HepG2 (cell line): ENCODE results near the gene CALR. TPM values are rescaled to one million over a fixed set of nuclear protein-coding genes. Genes with fewer than 3 reads are reported as not detected.
A peak's percentile ranks its signal among the peaks of the same experiment; 100 is the strongest.

ENCODE experiments used
- ATAC-seq: fragments of 200-7000 bp; cut with Tn5 transposase; 3 replicates; pipeline ENCODE4 v1.9.1; 2020; ENCODE audit warnings: mild to moderate bottlenecking, moderate library complexity
- BruUV-seq: library from RNA; stranded (reverse); fragments of 400-500 nt; replicated peaks from 2 replicates; lab custom pipeline; 2021; lab: Mats Ljungman, UMichigan
- CTCF ChIA-PET: fragments of 300-600 bp; formaldehyde crosslinking; extraction: SDS; loops from one replicate; lab custom pipeline; 2021; ENCODE audit warnings: low total read pairs, inconsistent platforms, low intra/inter-chr PET ratio; lab: Yijun Ruan, JAX
- POLR2A ChIA-PET: fragments of 350-600 bp; sonication (Branson Sonifier 250); formaldehyde crosslinking; loops from one replicate; lab custom pipeline; 2020; ENCODE audit warnings: antibody characterized with exemption, inconsistent platforms; lab: Yijun Ruan, JAX
- DNase-seq: peaks from one replicate; pipeline ENCODE4 v3.0.0-alpha.2; 2015; ENCODE audit warnings: low spot score
- FAIRE-seq: peaks from 3 replicates; lab custom pipeline; 2011; peaks lifted over from hg19 to GRCh38; lab: Jason Lieb, UNC
- H2AFZ ChIP-seq: one replicate; pipeline ENCODE4 v1.6.1; 2011; ENCODE audit warnings: low read length, inconsistent platforms
- H3K27ac ChIP-seq: fragments of 300-600 bp; 3 replicates; pipeline ENCODE4 v1.8.0; 2011; ENCODE audit warnings: mixed run types, mild to moderate bottlenecking, mixed read lengths, low read length, inconsistent platforms; ENCODE audit not compliant: insufficient read depth; ENCODE audit errors: extremely low read length
- H3K27me3 ChIP-seq, 2 experiments: fragments of 200-600 bp in 1 of 2; 2 replicates in 1 of 2; 3 replicates in 1 of 2; pipeline versions ENCODE4 v1.6.0 to v1.8.0; 2011; ENCODE audit warnings: low read length in 2 of 2, mild to moderate bottlenecking in 2 of 2, moderate library complexity in 2 of 2, inconsistent platforms in 1 of 2; ENCODE audit not compliant: insufficient read depth in 2 of 2, control insufficient read depth in 1 of 2
- H3K36me3 ChIP-seq, 2 experiments: fragments of 200-600 bp in 1 of 2; replicated peaks in 1 of 2; 2 replicates in 1 of 2; 3 replicates in 1 of 2; pipeline versions ENCODE4 v1.5.1 to v1.8.0; 2011; ENCODE audit warnings: low read length in 2 of 2, inconsistent platforms in 1 of 2; ENCODE audit not compliant: insufficient read depth in 2 of 2, control insufficient read depth in 1 of 2
- H3K4me1 ChIP-seq: 2 replicates; pipeline ENCODE4 v1.5.1; 2012; ENCODE audit warnings: low read length, inconsistent platforms; ENCODE audit not compliant: insufficient read depth
- H3K4me2 ChIP-seq: 2 replicates; pipeline ENCODE4 v1.6.0; 2011; ENCODE audit warnings: low read depth, low read length, inconsistent platforms
- H3K4me3 ChIP-seq, 3 experiments: fragments of 200-600 bp in 1 of 3; sonication (generic), shearing (Covaris generic) in 1 of 3; replicated peaks in 1 of 3; 2 replicates each; pipeline ENCODE4 v1.5.1; 2011 to 2016; ENCODE audit warnings: low read length in 3 of 3, inconsistent platforms in 2 of 3, low read depth in 2 of 3, mild to moderate bottlenecking in 2 of 3, control low read depth in 1 of 3, mixed read lengths in 1 of 3; ENCODE audit not compliant: insufficient read depth in 1 of 3
- H3K79me2 ChIP-seq: one replicate; pipeline ENCODE4 v1.6.1; 2011; ENCODE audit warnings: low read length, inconsistent platforms; ENCODE audit not compliant: insufficient read depth
- H3K9ac ChIP-seq: 2 replicates; pipeline ENCODE4 v1.6.0; 2011; ENCODE audit warnings: mild to moderate bottlenecking, low read depth, low read length, inconsistent platforms; ENCODE audit not compliant: insufficient read depth
- H3K9me3 ChIP-seq: 2 replicates; pipeline ENCODE4 v1.5.1; 2012; ENCODE audit warnings: mild to moderate bottlenecking, low read length
- H4K20me1 ChIP-seq: 2 replicates; pipeline ENCODE4 v1.6.0; 2011; ENCODE audit warnings: inconsistent platforms, mild to moderate bottlenecking, low read length, moderate library complexity; ENCODE audit not compliant: insufficient read depth
- NBN ChIP-seq: fragments of 450-650 bp; conservative IDR thresholded peaks from 2 replicates; pipeline ENCODE4 v1.6.1; 2017
- NFRKB ChIP-seq: fragments of 450-650 bp; IDR thresholded peaks from 2 replicates; pipeline ENCODE4 v1.6.1; 2017
- NFYC ChIP-seq: IDR thresholded peaks from 2 replicates; pipeline ENCODE4 v1.6.1; 2016; ENCODE audit warnings: missing genetic modification reagents, missing compliant biosample characterization
- RARA ChIP-seq: IDR thresholded peaks from 2 replicates; pipeline ENCODE4 v1.6.1; 2016; ENCODE audit warnings: missing genetic modification reagents, missing compliant biosample characterization
- RBFOX2 ChIP-seq: fragments of 200-400 bp; formaldehyde crosslinking; IDR thresholded peaks from 2 replicates; pipeline ENCODE4 v1.6.1; 2017; ENCODE audit warnings: low read depth, mild to moderate bottlenecking, low read length
- ZBTB20 ChIP-seq: sonication (generic); formaldehyde crosslinking; IDR thresholded peaks from 2 replicates; pipeline ENCODE4 v1.8.1; 2023; ENCODE audit warnings: missing genetic modification reagents, low read depth, mild to moderate bottlenecking, borderline replicate concordance
- ZNF562 ChIP-seq: sonication (generic); formaldehyde crosslinking; IDR thresholded peaks from 2 replicates; pipeline ENCODE4 v1.8.0; 2022; ENCODE audit warnings: missing genetic modification reagents, borderline replicate concordance
- WGBS: methylation state at CpG from one replicate; pipeline ENCODE4 v1.1.6; 2017; ENCODE audit warnings: low lambda C conversion rate; 5-methylcytosine and 5-hydroxymethylcytosine counted together
- in situ Hi-C: cut with HindIII; loops from 2 replicates; pipeline ENCODE4 v1.10.0; 2017; ENCODE audit warnings: low pct_unique_long_range_greater_than_20kb; ENCODE audit not compliant: extremely low pct_ligation_motif_present
- intact Hi-C: fragments of 100-400 bp; cut with micrococcal nuclease; formaldehyde crosslinking; loops from one replicate; pipeline ENCODE4 v1.10.0; 2022; ENCODE audit not compliant: unreplicated experiment
- polyA plus RNA-seq, 8 experiments: library from polyadenylated mRNA; depleted of rRNA in 3 of 8; stranded (reverse) in 7 of 8; unstranded in 1 of 8; fragments of >200 nt; fragmentation: Illumina TruSeq in 4 of 8; extraction: Trizol in 4 of 8; gene quantifications; 2 replicates each; pipeline versions ENCODE4 v1.2.1 to v1.2.3, GENCODE V29; 2011 to 2016; ENCODE audit warnings: low read depth in 4 of 8, missing spikeins in 1 of 8, mixed read lengths in 1 of 8; ENCODE audit not compliant: insufficient read depth in 1 of 8
- total RNA-seq, 5 experiments: library from RNA; depleted of rRNA; stranded (reverse); fragments of >200 nt; fragmentation: Illumina TruSeq; extraction: Trizol; gene quantifications; 2 replicates each; pipeline ENCODE4 v1.2.3, GENCODE V29; 2016; ENCODE audit warnings: low read depth in 1 of 5
- TF ChIP-seq, protein P1 (sequence below): sonication (generic); formaldehyde crosslinking; conservative IDR thresholded peaks from 2 replicates; pipeline ENCODE4 v1.4.0; 2020; ENCODE audit warnings: mild to moderate bottlenecking, missing genetic modification reagents, moderate library complexity
- TF ChIP-seq, protein P2 (sequence below): sonication (generic); formaldehyde crosslinking; IDR thresholded peaks from 2 replicates; pipeline ENCODE4 v1.4.0; 2020; ENCODE audit warnings: missing genetic modification reagents, mild to moderate bottlenecking, borderline replicate concordance
- TF ChIP-seq, protein P3 (sequence below): sonication (generic); formaldehyde crosslinking; IDR thresholded peaks from 2 replicates; pipeline ENCODE4 v1.5.0; 2020; ENCODE audit warnings: mild to moderate bottlenecking, missing genetic modification reagents

CALR gene
- total and polyA plus RNA-seq, 2 of the 13 experiments (the other 11 are each of a cell fraction or from before 2014, with no cell fraction given), result 898 to 934 TPM

DNA sequence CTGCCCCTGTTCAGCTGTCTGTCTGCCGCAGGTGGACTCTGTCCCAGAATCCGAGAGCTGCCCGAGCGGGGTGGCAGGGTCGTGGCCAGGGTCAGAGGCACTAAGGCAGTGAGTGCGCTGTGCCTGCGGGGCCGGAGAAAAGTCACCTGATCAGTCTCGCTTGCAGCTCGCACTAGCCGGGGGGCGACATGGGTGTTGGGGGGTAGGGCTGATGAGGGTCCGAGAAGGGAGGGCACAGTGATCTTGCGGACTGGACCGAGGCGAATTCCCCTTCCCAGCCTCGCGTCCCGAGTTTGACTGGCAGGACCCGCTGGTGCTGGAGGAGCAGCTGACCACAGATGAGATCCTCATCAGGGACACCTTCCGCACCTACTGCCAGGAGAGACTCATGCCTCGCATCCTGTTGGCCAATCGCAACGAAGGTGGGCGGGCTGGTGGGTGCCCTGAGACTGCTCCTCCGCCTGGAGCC, 46.8 kb upstream of the CALR start (continued):
- TF ChIP-seq ZBTB20, result no peak
- TF ChIP-seq RBFOX2, result peak; percentile 25; the same call in 1 of the 2 replicates
- TF ChIP-seq, protein P1, sequence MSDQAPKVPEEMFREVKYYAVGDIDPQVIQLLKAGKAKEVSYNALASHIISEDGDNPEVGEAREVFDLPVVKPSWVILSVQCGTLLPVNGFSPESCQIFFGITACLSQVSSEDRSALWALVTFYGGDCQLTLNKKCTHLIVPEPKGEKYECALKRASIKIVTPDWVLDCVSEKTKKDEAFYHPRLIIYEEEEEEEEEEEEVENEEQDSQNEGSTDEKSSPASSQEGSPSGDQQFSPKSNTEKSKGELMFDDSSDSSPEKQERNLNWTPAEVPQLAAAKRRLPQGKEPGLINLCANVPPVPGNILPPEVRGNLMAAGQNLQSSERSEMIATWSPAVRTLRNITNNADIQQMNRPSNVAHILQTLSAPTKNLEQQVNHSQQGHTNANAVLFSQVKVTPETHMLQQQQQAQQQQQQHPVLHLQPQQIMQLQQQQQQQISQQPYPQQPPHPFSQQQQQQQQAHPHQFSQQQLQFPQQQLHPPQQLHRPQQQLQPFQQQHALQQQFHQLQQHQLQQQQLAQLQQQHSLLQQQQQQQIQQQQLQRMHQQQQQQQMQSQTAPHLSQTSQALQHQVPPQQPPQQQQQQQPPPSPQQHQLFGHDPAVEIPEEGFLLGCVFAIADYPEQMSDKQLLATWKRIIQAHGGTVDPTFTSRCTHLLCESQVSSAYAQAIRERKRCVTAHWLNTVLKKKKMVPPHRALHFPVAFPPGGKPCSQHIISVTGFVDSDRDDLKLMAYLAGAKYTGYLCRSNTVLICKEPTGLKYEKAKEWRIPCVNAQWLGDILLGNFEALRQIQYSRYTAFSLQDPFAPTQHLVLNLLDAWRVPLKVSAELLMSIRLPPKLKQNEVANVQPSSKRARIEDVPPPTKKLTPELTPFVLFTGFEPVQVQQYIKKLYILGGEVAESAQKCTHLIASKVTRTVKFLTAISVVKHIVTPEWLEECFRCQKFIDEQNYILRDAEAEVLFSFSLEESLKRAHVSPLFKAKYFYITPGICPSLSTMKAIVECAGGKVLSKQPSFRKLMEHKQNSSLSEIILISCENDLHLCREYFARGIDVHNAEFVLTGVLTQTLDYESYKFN, result no peak

DNA sequence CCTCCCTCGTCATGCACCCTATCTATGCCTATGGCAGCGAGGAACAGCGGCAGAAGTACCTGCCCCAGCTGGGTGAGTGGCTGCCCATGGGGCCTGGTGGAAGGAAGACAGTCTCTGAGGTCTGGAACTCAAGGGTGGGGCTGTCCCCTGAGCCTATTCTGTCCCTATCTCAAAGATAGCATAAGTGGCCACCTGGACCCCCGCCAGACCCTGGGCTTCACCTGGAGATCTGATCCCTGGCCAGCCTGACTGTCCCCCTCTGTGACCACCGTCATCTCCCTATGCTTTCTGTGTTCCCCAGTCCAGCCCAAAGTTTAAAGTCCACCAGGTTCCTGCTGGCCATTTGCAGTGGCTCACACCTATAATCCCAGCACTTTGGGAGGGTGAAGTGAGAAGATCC, 44.8 kb upstream of the CALR start:
- Histone ChIP-seq H3K4me3 (no peak overlapping the region), H4K20me1 (no peaks in the 10 kb centered on the region), H3K4me1 (peaks cover 28% of the 10 kb centered on the region), H3K27ac (no peak overlapping the region), H3K9me3 (no peaks in the 10 kb centered on the region), H3K4me2 (no peak overlapping the region), H3K36me3 (peaks cover 16 to 31% of the 10 kb centered on the region in 2 experiments; a peak in 4 of 5 replicates), H3K9ac (no peak overlapping the region), H2AFZ (no peak overlapping the region), H3K79me2 (peaks cover 8% of the 10 kb centered on the region), H3K27me3 (peaks cover 0 to 3% of the 10 kb centered on the region in 2 experiments; a peak in 1 of 5 replicates)
- WGBS, result 86% methylated on average over 2 of the region's 5 CpGs
- intact Hi-C loops (no loop called here), in situ Hi-C loops (no loop called here)
- TF ChIP-seq, protein P2, sequence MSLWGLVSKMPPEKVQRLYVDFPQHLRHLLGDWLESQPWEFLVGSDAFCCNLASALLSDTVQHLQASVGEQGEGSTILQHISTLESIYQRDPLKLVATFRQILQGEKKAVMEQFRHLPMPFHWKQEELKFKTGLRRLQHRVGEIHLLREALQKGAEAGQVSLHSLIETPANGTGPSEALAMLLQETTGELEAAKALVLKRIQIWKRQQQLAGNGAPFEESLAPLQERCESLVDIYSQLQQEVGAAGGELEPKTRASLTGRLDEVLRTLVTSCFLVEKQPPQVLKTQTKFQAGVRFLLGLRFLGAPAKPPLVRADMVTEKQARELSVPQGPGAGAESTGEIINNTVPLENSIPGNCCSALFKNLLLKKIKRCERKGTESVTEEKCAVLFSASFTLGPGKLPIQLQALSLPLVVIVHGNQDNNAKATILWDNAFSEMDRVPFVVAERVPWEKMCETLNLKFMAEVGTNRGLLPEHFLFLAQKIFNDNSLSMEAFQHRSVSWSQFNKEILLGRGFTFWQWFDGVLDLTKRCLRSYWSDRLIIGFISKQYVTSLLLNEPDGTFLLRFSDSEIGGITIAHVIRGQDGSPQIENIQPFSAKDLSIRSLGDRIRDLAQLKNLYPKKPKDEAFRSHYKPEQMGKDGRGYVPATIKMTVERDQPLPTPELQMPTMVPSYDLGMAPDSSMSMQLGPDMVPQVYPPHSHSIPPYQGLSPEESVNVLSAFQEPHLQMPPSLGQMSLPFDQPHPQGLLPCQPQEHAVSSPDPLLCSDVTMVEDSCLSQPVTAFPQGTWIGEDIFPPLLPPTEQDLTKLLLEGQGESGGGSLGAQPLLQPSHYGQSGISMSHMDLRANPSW, result no peak
- TF ChIP-seq NFYC (CRISPR knock-in tag), result no peak
- no peak for TF ChIP-seq RARA (CRISPR knock-in tag)
- TF ChIP-seq NBN, result no peak
- no peak for TF ChIP-seq ZNF562 (CRISPR knock-in tag)
- TF ChIP-seq NFRKB, result no peak
- TF ChIP-seq, protein P3, sequence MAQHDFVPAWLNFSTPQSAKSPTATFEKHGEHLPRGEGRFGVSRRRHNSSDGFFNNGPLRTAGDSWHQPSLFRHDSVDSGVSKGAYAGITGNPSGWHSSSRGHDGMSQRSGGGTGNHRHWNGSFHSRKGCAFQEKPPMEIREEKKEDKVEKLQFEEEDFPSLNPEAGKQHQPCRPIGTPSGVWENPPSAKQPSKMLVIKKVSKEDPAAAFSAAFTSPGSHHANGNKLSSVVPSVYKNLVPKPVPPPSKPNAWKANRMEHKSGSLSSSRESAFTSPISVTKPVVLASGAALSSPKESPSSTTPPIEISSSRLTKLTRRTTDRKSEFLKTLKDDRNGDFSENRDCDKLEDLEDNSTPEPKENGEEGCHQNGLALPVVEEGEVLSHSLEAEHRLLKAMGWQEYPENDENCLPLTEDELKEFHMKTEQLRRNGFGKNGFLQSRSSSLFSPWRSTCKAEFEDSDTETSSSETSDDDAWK, result no peak
- BruUV-seq, result no TSS peak
- ChIA-PET POLR2A (no interaction called here), CTCF (no interaction called here)
- DNase-seq (no peak), ATAC-seq (no peak), FAIRE-seq (no peak)
